Measurements from ENCODE around the gene BIRC7.

The BIRC7 gene

GRCh38 chr20:63289311-63290135 lies 53.8 kb downstream of the BIRC7 start:
- peaks cover 25% of the 10 kb centered on the region for H3K36me3 ChIP-seq (ENCODE audit: insufficient read depth, low read length)

More at GRCh38 chr20:63289311-63290135, 53.8 kb downstream of the BIRC7 start:
- Histone ChIP-seq H3K9ac (ENCODE audit: low read length) (no peak overlapping the region), H3K27ac (ENCODE audit: low read depth, low read length) (no peak overlapping the region), H3K27me3 (ENCODE audit: control insufficient read depth in 1 of 2, insufficient read depth in 2 of 2, low read length in 2 of 2) (peaks cover 0 to 19% of the 10 kb centered on the region in 2 donors), H3K4me1 (ENCODE audit: insufficient read depth, low read length) (no peaks in the 10 kb centered on the region), H3K9me3 (ENCODE audit: low read length) (no peaks in the 10 kb centered on the region), H3K4me3 (ENCODE audit: low read depth in 1 of 2, low read length in 2 of 2) (no peak overlapping the region)
